GM23248 (cell line): Measurements from ENCODE around the gene ARHGEF1. TPM values are rescaled to one million over a fixed set of nuclear protein-coding genes. Genes with fewer than 3 reads are reported as not detected.
A peak's percentile ranks its signal among the peaks of the same experiment; 100 is the strongest.

Experiments used
- DNase-seq: peaks from one replicate; pipeline ENCODE4 v3.0.0-alpha.2; 2015
- H2AFZ ChIP-seq: fragments of 200-600 bp; sonication (generic); 2 replicates; pipeline ENCODE4 v1.6.1; 2016; ENCODE audit warnings: antibody characterized with exemption
- H3F3A ChIP-seq: fragments of 200-600 bp; sonication (generic); 2 replicates; pipeline ENCODE4 v1.6.1; 2016; ENCODE audit warnings: mild to moderate bottlenecking, antibody characterized with exemption, mixed run types; ENCODE audit not compliant: insufficient read depth
- H3K27ac ChIP-seq: fragments of 200-600 bp; sonication (generic); 2 replicates; pipeline ENCODE4 v1.5.1; 2016; ENCODE audit warnings: mild to moderate bottlenecking
- H3K27me3 ChIP-seq: fragments of 200-600 bp; sonication (generic); replicated peaks from 2 replicates; pipeline ENCODE4 v1.6.1; 2016; ENCODE audit warnings: mild to moderate bottlenecking; ENCODE audit not compliant: insufficient read depth
- H3K36me3 ChIP-seq: fragments of 200-600 bp; sonication (generic); 2 replicates; pipeline ENCODE4 v1.6.1; 2016; ENCODE audit warnings: low read depth, mild to moderate bottlenecking
- H3K4me1 ChIP-seq: fragments of 200-600 bp; sonication (generic); 2 replicates; pipeline ENCODE4 v1.6.1; 2016; ENCODE audit warnings: mild to moderate bottlenecking; ENCODE audit not compliant: insufficient read depth
- H3K4me2 ChIP-seq: fragments of 200-600 bp; sonication (generic); one replicate; pipeline ENCODE4 v1.6.1; 2016; ENCODE audit warnings: mild to moderate bottlenecking; ENCODE audit not compliant: unreplicated experiment
- H3K4me3 ChIP-seq: fragments of 200-600 bp; sonication (generic); 2 replicates; pipeline ENCODE4 v1.5.1; 2016; ENCODE audit warnings: mild to moderate bottlenecking
- H3K79me2 ChIP-seq: fragments of 200-600 bp; sonication (generic); 2 replicates; pipeline ENCODE4 v1.6.1; 2016; ENCODE audit warnings: mild to moderate bottlenecking; ENCODE audit not compliant: insufficient read depth
- H3K9ac ChIP-seq: fragments of 200-600 bp; sonication (generic); 2 replicates; pipeline ENCODE4 v1.6.1; 2016; ENCODE audit warnings: mild to moderate bottlenecking
- H3K9me2 ChIP-seq: fragments of 200-600 bp; sonication (generic); 2 replicates; pipeline ENCODE4 v1.6.1; 2016; ENCODE audit warnings: mixed run types, mild to moderate bottlenecking, moderate library complexity; ENCODE audit not compliant: insufficient read depth
- H3K9me3 ChIP-seq: fragments of 200-600 bp; sonication (generic); one replicate; pipeline ENCODE4 v1.6.1; 2017; ENCODE audit warnings: low read depth
- H4K20me1 ChIP-seq: fragments of 200-600 bp; sonication (generic); 2 replicates; pipeline ENCODE4 v1.6.0; 2016; ENCODE audit not compliant: insufficient read depth
- EZH2 ChIP-seq: fragments of 200-600 bp; sonication (generic); IDR thresholded peaks from 2 replicates; pipeline ENCODE4 v1.6.1; 2018; ENCODE audit warnings: antibody characterized with exemption, mild to moderate bottlenecking; ENCODE audit not compliant: insufficient read depth, poor library complexity, severe bottlenecking
- EZH2phosphoT487 ChIP-seq: fragments of 200-600 bp; sonication (generic); IDR thresholded peaks from 2 replicates; pipeline ENCODE4 v1.6.1; 2018; ENCODE audit warnings: antibody characterized with exemption, moderate library complexity, mild to moderate bottlenecking, low read depth; ENCODE audit not compliant: insufficient read depth
- WGBS, 2 experiments: methylation state at CpG; one replicate each; pipeline ENCODE4 v1.1.6; 2015 to 2017; ENCODE audit warnings: low lambda C conversion rate in 2 of 2, low coverage in 1 of 2; ENCODE audit errors: missing lambda C conversion rate in 2 of 2; 5-methylcytosine and 5-hydroxymethylcytosine counted together
- in situ Hi-C: fragments of 300-500 bp; cut with MboI; formaldehyde crosslinking; loops from 2 replicates; pipeline ENCODE4 v1.15.0; 2020
- polyA plus RNA-seq: library from polyadenylated mRNA; unstranded; fragments of >200 nt; fragmentation: Nextera tagmentation; extraction: Ambion mirVana; gene quantifications from 2 replicates; pipeline ENCODE4 v1.2.1, GENCODE V29; 2016
- total RNA-seq: library from RNA; depleted of rRNA; stranded (reverse); fragments of >200 nt; shearing (Covaris generic); gene quantifications from 2 replicates; pipeline ENCODE4 v1.2.3, GENCODE V29; 2014

The ARHGEF1 gene
- total and polyA plus RNA-seq, 2 experiments from 2014 or later: 46.2 to 49.6 TPM

- in situ Hi-C loops: no loop called here
- H3K27me3 ChIP-seq: no peaks in the 10 kb centered on the region
- H3K9me3 ChIP-seq: no peaks in the 10 kb centered on the region
- WGBS, 2 experiments: 5 to 12% methylated on average over 38 to 80 of the region's 83 CpGs
- peak; percentile 52 for DNase-seq
- no peaks in the 10 kb centered on the region for H3K79me2 ChIP-seq
- no peak for TF ChIP-seq EZH2
- TF ChIP-seq EZH2phosphoT487: no peak
- no peaks in the 10 kb centered on the region for H3F3A ChIP-seq
- peak overlapping the region; percentile 72 for H3K4me2 ChIP-seq
- H2AFZ ChIP-seq: peak overlapping the region; percentile 86
- H3K4me1 ChIP-seq: peaks cover 7% of the 10 kb centered on the region
- no peak overlapping the region for H3K27ac ChIP-seq
- no peaks in the 10 kb centered on the region for H3K36me3 ChIP-seq
- H3K4me3 ChIP-seq: peak overlapping the region; percentile 69
- peak overlapping the region; percentile 72 for H3K9ac ChIP-seq
- no peaks in the 10 kb centered on the region for H4K20me1 ChIP-seq
- H3K9me2 ChIP-seq: no peaks in the 10 kb centered on the region
Observed at GRCh38 chr19:41939861-41940730, 57.1 kb downstream of the ARHGEF1 start.

DNA sequence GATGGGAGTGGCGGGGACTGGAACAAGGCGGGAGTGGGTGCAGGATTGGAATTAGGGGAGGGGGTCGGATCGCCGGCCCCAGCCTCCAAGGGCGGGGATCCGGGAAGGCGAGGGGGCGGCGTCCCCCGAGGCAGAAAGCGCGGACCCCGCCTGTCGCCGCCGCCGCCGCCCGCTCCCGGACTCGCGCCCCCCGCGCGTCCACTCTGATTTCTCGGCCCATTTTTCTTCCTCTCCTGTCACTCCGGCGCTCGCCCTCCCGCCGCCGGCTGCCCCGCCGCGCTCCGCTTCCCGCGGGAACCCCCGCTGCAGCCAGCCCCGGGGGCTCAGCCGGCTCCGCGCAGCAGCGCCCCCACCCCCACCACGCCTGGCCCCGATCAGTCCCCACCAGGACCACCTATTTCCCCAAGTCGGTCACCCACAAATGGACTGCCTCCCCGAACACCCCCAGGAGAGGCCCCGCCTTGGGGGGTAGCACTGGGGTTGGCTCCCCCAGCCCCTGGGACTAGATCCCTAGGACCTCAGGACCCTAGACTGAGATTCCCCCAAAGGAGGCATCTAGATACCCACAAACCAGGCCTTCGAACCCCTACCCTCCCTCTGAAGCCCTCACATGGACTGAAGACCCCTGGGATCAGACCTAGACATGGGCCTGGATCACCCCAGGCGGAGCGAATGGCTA lies 57.9 kb downstream of the ARHGEF1 start:
- Histone ChIP-seq H3F3A (no peaks in the 10 kb centered on the region), H3K36me3 (no peaks in the 10 kb centered on the region), H3K4me1 (peaks cover 7% of the 10 kb centered on the region), H3K9me2 (no peaks in the 10 kb centered on the region), H3K4me2 (peak overlapping the region; percentile 72), H3K9ac (peak overlapping the region; percentile 72), H3K4me3 (peak overlapping the region; percentile 69), H3K79me2 (no peaks in the 10 kb centered on the region), H3K27me3 (no peaks in the 10 kb centered on the region), H2AFZ (peak overlapping the region; percentile 86), H4K20me1 (no peaks in the 10 kb centered on the region), H3K27ac (no peak overlapping the region), H3K9me3 (no peaks in the 10 kb centered on the region)
- TF ChIP-seq EZH2phosphoT487 (no peak), EZH2 (no peak)
- in situ Hi-C loops: no loop called here
- 12 to 26% methylated on average over 14 to 53 of the region's 53 CpGs for WGBS, 2 experiments
- DNase-seq: no peak

GRCh38 chr19:41941410-41942202 lies 58.6 kb downstream of the ARHGEF1 start:
- Histone ChIP-seq H3K4me3 (no peak overlapping the region), H3K9ac (no peak overlapping the region), H3K4me1 (no peaks in the 10 kb centered on the region), H2AFZ (no peak overlapping the region), H3K79me2 (no peaks in the 10 kb centered on the region), H3K4me2 (no peak overlapping the region), H3K27me3 (no peaks in the 10 kb centered on the region), H4K20me1 (no peaks in the 10 kb centered on the region), H3K27ac (no peak overlapping the region), H3F3A (no peaks in the 10 kb centered on the region), H3K36me3 (no peaks in the 10 kb centered on the region), H3K9me3 (no peaks in the 10 kb centered on the region), H3K9me2 (no peaks in the 10 kb centered on the region)
- in situ Hi-C loops: no loop called here
- WGBS, 2 experiments: 92 to 95% methylated on average over 8 to 9 of the region's 9 CpGs
- TF ChIP-seq EZH2phosphoT487: no peak
- TF ChIP-seq EZH2: no peak
- no peak for DNase-seq

DNA sequence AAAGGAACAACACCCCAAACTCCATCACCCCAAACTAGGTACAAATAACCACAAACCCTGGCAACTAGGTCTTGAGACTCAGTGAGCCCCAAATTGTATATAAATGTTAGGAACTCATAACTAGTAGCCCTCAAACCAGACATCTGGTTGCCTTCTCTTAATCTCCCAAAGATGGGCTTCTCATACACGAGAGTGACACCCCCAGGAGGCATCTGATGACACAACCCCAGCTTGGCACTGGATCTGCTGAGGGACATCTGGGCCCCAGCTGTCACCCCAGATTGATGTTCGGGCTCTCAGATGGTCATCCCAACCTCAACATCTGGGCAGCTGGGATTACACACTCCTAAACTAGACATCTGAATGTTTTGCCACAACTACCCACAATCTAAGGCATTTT lies 61.4 kb downstream of the ARHGEF1 start:
- in situ Hi-C loops: no loop called here

More for the DNA sequence above, 61.4 kb downstream of the ARHGEF1 start:
- no peak overlapping the region for H3K9ac ChIP-seq
- TF ChIP-seq EZH2phosphoT487 (no peak), EZH2 (no peak)
- no peak overlapping the region for H3K4me3 ChIP-seq
- H3K79me2 ChIP-seq: no peaks in the 10 kb centered on the region
- DNase-seq: no peak
- H3K4me1 ChIP-seq: no peaks in the 10 kb centered on the region
- no peak overlapping the region for H3K4me2 ChIP-seq
- no peaks in the 10 kb centered on the region for H3F3A ChIP-seq
- no peaks in the 10 kb centered on the region for H3K9me2 ChIP-seq
- no peaks in the 10 kb centered on the region for H3K36me3 ChIP-seq
- H3K9me3 ChIP-seq: no peaks in the 10 kb centered on the region
- no peaks in the 10 kb centered on the region for H3K27me3 ChIP-seq
- H2AFZ ChIP-seq: no peak overlapping the region
- no peak overlapping the region for H3K27ac ChIP-seq
- WGBS, 2 experiments: 27 to 51% methylated on average over 2 of the region's 2 CpGs
- no peaks in the 10 kb centered on the region for H4K20me1 ChIP-seq
